Stimulated activated CD8-positive, alpha-beta memory T cell treated with anti-CD3 and anti-CD28 coated beads, Interleukin-15, amount 100 ng/mL, for 1 hour (primary cell): ENCODE data around the gene SERPINA12.

Experiments used
- DNase-seq: peaks from one replicate; pipeline ENCODE4 v3.0.0-alpha.2; 2020; ENCODE audit warnings: low read depth

SERPINA12 gene

DNA sequence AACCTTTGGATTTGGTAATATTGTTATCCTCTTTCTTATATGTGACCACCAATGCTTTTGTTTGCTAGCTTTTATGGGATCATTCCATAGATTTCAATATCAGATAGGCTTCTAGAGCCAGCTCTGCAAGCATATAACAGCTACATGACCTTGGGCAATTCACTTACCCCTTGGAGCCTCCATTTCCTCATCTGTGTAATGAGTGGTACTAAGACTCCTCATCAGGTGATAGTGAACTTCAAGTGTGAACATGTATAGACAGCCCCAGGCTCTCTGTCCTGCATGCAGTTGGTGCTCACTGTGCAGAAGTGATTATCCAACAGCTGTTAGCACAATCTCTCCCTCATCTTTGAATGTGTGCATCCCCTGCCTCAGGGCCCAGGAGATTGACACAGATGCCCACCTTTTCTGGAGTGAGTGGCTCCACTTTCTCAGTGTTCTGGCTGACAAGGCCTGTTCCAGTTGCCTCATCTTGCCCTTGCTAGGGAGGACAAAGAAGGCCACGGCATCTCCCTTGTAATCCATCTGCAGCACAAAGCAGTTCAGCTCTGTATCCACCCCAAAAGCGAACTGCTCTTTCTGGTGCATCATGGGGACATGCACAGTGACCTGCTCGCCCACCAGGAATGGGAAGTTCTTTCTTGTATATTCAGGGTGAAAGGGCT, 42.4 kb downstream of the SERPINA12 start:
- no peak for DNase-seq

DNA sequence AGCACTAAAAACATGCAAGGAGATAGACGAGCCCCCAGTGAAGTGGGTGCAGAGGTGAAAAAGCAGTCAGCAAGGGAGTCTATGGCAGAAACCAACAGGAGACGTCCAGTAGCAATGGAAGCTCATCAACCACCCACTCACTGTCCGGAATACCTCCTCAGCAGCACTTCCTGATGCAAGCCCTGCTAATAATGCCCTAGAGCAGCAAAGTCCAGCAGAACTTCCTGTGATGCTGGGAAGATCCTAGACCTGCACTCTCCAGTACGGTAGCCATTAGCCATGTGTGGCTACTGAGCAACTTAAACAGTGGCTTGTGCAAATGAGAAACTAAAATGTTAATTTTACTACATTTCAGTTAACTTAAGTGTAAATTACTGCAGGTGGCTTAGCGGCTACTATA, 44.2 kb downstream of the SERPINA12 start:
- DNase-seq: no peak

DNA sequence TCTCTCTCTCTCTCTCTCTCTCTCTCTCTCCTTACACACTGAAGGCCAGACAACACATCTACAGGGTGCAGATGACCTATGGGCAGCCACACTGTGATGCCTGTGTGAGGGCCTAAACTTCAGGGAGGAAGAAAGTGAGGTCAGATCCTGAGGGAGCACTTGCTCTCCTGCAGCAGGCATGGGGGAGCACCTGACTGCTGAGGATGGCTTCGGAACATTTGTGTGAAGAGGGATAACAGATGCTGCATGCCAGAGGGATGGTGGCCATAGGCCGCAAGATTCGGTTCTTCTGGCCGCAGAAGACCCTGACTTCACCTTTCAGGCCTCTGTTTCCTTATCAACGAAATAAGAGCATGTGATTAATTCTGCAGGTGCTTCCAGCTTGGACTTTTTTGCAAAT, 45.0 kb downstream of the SERPINA12 start:
- DNase-seq: no peak

GRCh38 chr14:94462763-94463572, 46.3 kb downstream of the SERPINA12 start:
- no peak for DNase-seq

GRCh38 chr14:94462219-94462551, 47.1 kb downstream of the SERPINA12 start:
- no peak for DNase-seq

DNA sequence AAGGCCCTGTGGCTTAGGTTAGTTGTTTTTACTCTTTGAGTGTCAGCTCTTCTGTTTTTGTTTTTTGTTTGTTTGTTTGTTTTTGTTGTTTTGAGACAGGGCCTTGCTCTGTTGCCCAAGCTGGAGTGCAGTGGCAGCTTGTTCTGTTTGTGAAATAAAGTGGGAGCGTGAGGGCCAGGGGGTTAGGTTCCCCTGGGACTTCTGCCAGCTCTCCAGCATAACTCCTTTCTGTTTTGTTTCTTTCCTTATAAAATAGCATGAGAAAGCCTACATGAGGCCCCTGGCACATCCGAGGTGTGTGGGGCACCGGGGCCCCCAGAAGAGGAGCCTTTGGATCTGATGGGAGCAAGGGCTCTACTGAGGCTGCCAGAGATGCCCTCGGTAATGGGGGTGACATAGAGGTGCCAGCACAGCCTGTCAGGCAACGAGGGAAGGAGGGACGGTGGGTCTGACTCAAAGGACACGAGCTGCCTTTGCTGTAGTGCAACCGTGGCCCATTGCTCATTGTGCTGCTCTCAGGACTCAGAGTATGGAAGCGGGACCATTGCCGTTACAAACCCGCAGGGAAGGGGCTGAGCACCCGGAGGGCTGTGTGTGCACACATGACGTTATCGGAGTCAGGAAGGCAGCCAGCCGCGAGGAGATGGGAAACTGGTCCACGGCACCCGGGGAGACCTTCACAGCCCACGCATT, 47.6 kb downstream of the SERPINA12 start:
- DNase-seq: no peak

- DNase-seq: no peak
These were observed 48.4 kb downstream of the SERPINA12 start for GRCh38 chr14:94460631-94461416.

DNA sequence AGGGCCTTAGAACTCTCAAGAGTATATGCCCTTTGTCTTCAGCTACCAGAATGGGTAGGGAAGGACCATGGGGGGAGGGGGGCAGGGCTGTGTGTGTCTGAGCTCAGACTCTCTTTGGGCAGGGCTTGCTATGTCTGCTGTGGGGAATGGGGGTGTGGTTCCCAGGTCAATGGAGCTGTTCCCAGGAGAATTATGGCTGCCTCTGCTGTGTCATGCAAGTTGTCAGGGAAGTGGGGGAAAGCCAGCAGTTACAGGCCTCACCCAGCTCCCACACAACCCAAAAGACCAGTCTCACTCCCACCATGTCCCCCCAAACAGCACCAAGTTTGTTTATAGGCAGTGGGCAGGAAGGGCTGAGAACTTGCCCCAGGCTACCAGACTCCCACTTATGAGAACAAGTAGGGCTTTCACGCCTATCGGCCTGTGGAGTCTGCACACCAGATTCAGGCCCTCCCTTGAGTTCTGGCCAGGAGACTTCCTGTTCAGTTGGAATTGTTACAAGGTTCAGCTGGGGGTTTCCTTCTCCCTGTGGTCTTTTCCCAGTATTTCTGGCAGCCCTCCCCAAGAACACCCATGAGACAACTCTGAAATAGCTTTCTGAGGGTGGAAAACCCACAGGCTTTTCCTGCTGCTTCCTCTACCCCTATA, 50.6 kb downstream of the SERPINA12 start:
- no peak for DNase-seq

DNA sequence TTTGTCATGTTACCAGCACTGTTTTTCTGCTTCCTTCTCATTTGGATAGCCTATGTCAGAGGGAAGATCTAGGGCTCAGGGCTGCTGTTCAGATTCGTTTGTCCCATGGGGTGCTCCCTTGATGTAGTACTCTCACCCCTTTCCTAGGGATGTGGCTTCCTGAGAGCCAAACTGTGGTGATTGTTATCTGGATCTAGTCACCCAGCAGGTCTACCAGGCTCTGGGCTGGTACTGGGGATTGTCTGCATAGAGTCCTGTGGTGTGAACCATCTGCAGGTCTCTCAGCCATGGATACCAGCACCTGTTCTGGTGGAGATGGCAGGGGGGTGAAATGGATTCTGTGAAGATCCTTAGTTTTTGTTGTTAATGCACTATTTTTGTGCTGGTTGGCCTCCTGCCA, 51.2 kb downstream of the SERPINA12 start:
- no peak for DNase-seq

- DNase-seq: no peak
These were observed 53.3 kb downstream of the SERPINA12 start for GRCh38 chr14:94455928-94456327.

GRCh38 chr14:94451826-94452225, 57.4 kb downstream of the SERPINA12 start:
- no peak for DNase-seq

DNA sequence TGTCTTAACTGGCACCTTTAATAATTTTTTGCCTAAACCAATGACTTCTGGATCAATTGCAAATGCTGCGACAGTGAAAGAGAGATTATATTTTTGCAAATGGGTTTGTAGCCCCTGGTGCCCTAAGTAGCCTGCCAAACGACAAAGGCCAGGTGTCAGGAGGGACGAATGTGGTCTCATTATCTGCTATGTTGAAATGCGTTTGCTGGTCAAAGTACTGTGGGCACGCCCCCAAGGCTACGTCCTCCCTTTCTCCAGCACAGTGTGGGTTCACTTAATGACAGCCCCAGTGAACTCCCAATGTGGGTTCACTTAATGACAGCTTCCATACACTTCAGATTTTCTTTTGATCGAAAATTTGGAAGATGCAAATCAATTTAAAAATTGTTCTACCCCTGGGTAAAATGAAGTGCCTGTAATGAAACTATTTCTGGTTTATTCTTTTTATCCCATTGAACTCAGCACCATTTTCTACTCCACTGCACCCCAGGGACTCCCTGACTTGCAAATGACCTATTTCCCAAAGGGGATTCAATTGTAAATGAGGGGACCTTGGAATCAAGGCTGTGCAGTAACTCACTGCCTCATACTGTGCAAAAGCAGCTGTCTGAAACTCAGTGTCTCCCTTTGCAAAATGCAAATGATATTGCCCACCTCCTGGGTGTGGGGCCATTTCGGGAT, 58.0 kb downstream of the SERPINA12 start:
- no peak for DNase-seq

- DNase-seq: no peak
These were observed 58.6 kb downstream of the SERPINA12 start for GRCh38 chr14:94450722-94451090.

- no peak for DNase-seq
These were observed 59.3 kb downstream of the SERPINA12 start for GRCh38 chr14:94449930-94450329.

DNA sequence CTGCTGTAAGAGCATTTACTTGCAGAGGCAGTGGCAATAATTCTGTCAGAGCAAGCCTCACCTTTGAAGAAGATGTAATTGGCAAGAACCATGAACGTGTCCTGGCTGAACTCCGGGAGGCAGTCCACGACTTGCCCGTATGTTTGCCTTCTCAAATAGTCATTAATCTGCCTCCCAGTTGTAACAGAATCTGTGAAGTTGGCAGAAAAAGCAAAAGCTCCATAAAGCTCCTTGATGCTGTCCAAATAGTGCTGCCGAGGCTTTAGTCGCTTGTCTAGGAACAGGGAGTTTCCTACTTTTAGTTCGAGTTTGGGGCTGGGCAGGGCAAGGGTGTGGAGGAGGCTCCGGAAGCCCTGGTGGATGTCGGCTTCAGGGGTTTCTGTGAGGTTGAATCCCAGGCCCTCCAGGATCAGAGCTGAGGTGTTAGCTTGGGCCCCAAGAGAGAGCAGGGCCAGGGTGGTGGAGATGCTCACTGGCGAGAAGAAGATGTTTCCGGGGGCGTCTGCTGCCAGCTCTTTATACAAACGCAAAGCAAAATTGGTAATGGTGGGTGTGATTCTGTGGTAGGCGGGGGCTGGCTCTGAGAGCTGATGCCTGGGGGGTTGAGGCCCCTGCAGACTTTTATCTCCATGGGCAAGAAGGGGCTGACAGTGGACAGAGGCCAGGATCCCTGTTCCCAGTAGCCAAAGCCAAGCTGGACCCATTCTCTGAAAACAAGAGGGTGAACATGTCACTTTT, 61.0 kb downstream of the SERPINA12 start:
- DNase-seq: no peak

GRCh38 chr14:94447206-94447605, 62.1 kb downstream of the SERPINA12 start:
- DNase-seq: no peak

- no peak for DNase-seq
These were observed 63.1 kb downstream of the SERPINA12 start for GRCh38 chr14:94446126-94446525.

GRCh38 chr14:94445003-94445402, 64.3 kb downstream of the SERPINA12 start:
- no peak for DNase-seq

GRCh38 chr14:94441531-94442205, 67.6 kb downstream of the SERPINA12 start:
- no peak for DNase-seq

GRCh38 chr14:94441130-94441529, 68.1 kb downstream of the SERPINA12 start:
- no peak for DNase-seq
